WTC11 (cell line): ENCODE data around the gene CABLES1. TPM values are rescaled to one million over a fixed set of nuclear protein-coding genes. Genes with fewer than 3 reads are reported as not detected.

Source experiments
- ATAC-seq: fragments of 200-7000 bp; cut with Tn5 transposase; 2 replicates; pipeline ENCODE4 v1.10.0; 2021; ENCODE audit warnings: mild to moderate bottlenecking, moderate library complexity
- CTCF ChIA-PET: fragments of 300-600 bp; sonication (Branson Sonifier 250); formaldehyde crosslinking; loops from one replicate; lab custom pipeline; 2021; ENCODE audit warnings: antibody characterized with exemption; lab: Charles Lee
- POLR2A ChIA-PET: fragments of 350-600 bp; sonication (Branson Sonifier 250); formaldehyde crosslinking; loops from one replicate; lab custom pipeline; 2021; ENCODE audit warnings: antibody characterized with exemption; lab: Charles Lee
- DNase-seq: peaks from one replicate; pipeline ENCODE4 v3.0.0; 2021; ENCODE audit warnings: low spot score
- H3K27ac Mint-ChIP-seq: 2 replicates; pipeline ENCODE4 v1.8.0; 2021; ENCODE audit warnings: mixed read lengths
- H3K27me3 Mint-ChIP-seq: 2 replicates; pipeline ENCODE4 v1.8.0; 2021; ENCODE audit warnings: low read depth, mild to moderate bottlenecking, moderate library complexity, mixed read lengths
- H3K36me3 Mint-ChIP-seq: 2 replicates; pipeline ENCODE4 v1.8.0; 2021; ENCODE audit warnings: mixed read lengths
- H3K4me1 Mint-ChIP-seq: 2 replicates; pipeline ENCODE4 v1.8.0; 2022; ENCODE audit warnings: mixed read lengths
- H3K4me3 Mint-ChIP-seq: 2 replicates; pipeline ENCODE4 v1.8.0; 2021; ENCODE audit warnings: mild to moderate bottlenecking, moderate library complexity, mixed read lengths
- H3K9me3 Mint-ChIP-seq: 2 replicates; pipeline ENCODE4 v1.8.0; 2021; ENCODE audit warnings: mixed read lengths
- CREB1 ChIP-seq: sonication (generic); formaldehyde crosslinking; IDR thresholded peaks from 2 replicates; pipeline ENCODE4 v1.8.0; 2023; ENCODE audit warnings: mild to moderate bottlenecking, missing genetic modification reagents
- ELF4 ChIP-seq: sonication (generic); formaldehyde crosslinking; IDR thresholded peaks from 2 replicates; pipeline ENCODE4 v1.8.1; 2022; ENCODE audit warnings: low read depth, mild to moderate bottlenecking, moderate library complexity, missing genetic modification reagents
- FOXJ3 ChIP-seq: sonication (generic); formaldehyde crosslinking; IDR thresholded peaks from 2 replicates; pipeline ENCODE4 v1.9.0; 2021; ENCODE audit warnings: missing genetic modification reagents, mild to moderate bottlenecking, borderline replicate concordance
- GRHL2 ChIP-seq: fragments of 250-450 bp; sonication (Bioruptor Pico); IDR thresholded peaks from 2 replicates; pipeline ENCODE4 v1.8.0; 2022; ENCODE audit warnings: mild to moderate bottlenecking, moderate library complexity; ENCODE audit not compliant: insufficient replicate concordance, severe bottlenecking
- GTF2I ChIP-seq: fragments of 250-450 bp; sonication (Bioruptor Pico); conservative IDR thresholded peaks from 2 replicates; pipeline ENCODE4 v1.4.0; 2021; ENCODE audit warnings: mild to moderate bottlenecking
- KAT7 ChIP-seq: sonication (generic); formaldehyde crosslinking; IDR thresholded peaks from 2 replicates; pipeline ENCODE4 v1.8.1; 2023; ENCODE audit warnings: missing genetic modification reagents, mild to moderate bottlenecking, borderline replicate concordance
- NR1H2 ChIP-seq: sonication (generic); formaldehyde crosslinking; IDR thresholded peaks from 2 replicates; pipeline ENCODE4 v1.9.0; 2021; ENCODE audit warnings: mild to moderate bottlenecking, moderate library complexity, missing genetic modification reagents
- NR3C1 ChIP-seq: sonication (generic); formaldehyde crosslinking; conservative IDR thresholded peaks from 2 replicates; pipeline ENCODE4 v1.8.1; 2023; ENCODE audit warnings: low read depth, mild to moderate bottlenecking, missing genetic modification reagents
- SP1 ChIP-seq: sonication (generic); formaldehyde crosslinking; conservative IDR thresholded peaks from 2 replicates; pipeline ENCODE4 v1.8.1; 2022; ENCODE audit warnings: missing genetic modification reagents
- TP53 ChIP-seq: sonication (generic); formaldehyde crosslinking; IDR thresholded peaks from 2 replicates; pipeline ENCODE4 v1.8.1; 2023; ENCODE audit warnings: mild to moderate bottlenecking, missing genetic modification reagents
- ZNF263 ChIP-seq: sonication (generic); formaldehyde crosslinking; IDR thresholded peaks from 2 replicates; pipeline ENCODE4 v1.8.1; 2022; ENCODE audit warnings: low read depth, mild to moderate bottlenecking, moderate library complexity, missing genetic modification reagents
- ZNF317 ChIP-seq: sonication (generic); formaldehyde crosslinking; IDR thresholded peaks from 2 replicates; pipeline ENCODE4 v1.8.1; 2023; ENCODE audit warnings: low read depth, mild to moderate bottlenecking, moderate library complexity, missing genetic modification reagents, borderline replicate concordance
- ZNF423 ChIP-seq: fragments of 250-450 bp; sonication (Bioruptor Pico); IDR thresholded peaks from 2 replicates; pipeline ENCODE4 v2.1.2; 2022; ENCODE audit warnings: mild to moderate bottlenecking, moderate library complexity
- total RNA-seq: library from RNA; stranded (reverse); gene quantifications from 3 replicates; pipeline ENCODE4 v1.2.3, GENCODE V29; 2021
- TF ChIP-seq, protein P1 (sequence below): fragments of 250-450 bp; sonication (Bioruptor Pico); IDR thresholded peaks from 2 replicates; pipeline ENCODE4 v1.9.0; 2021; ENCODE audit warnings: mild to moderate bottlenecking, borderline replicate concordance
- TF ChIP-seq, protein P2 (sequence below): sonication (generic); formaldehyde crosslinking; IDR thresholded peaks from 2 replicates; pipeline ENCODE4 v1.8.1; 2022; ENCODE audit warnings: low read depth, missing genetic modification reagents, borderline replicate concordance
- TF ChIP-seq, protein P3 (sequence below): sonication (generic); formaldehyde crosslinking; IDR thresholded peaks from 2 replicates; pipeline ENCODE4 v1.8.0; 2023; ENCODE audit warnings: missing genetic modification reagents
- TF ChIP-seq, protein P4 (sequence below): fragments of 250-450 bp; sonication (Bioruptor Pico); conservative IDR thresholded peaks from 2 replicates; pipeline ENCODE4 v1.9.0; 2021; ENCODE audit warnings: mild to moderate bottlenecking
- TF ChIP-seq, protein P5 (sequence below): sonication (generic); formaldehyde crosslinking; IDR thresholded peaks from 2 replicates; pipeline ENCODE4 v1.8.0; 2023; ENCODE audit warnings: mild to moderate bottlenecking, missing genetic modification reagents
- TF ChIP-seq, protein P6 (sequence below): sonication (generic); formaldehyde crosslinking; IDR thresholded peaks from 2 replicates; pipeline ENCODE4 v1.8.0; 2022; ENCODE audit warnings: mild to moderate bottlenecking, missing genetic modification reagents

Gene CABLES1
- total RNA-seq, 1 experiment from 2014 or later: 17.0 TPM

DNA sequence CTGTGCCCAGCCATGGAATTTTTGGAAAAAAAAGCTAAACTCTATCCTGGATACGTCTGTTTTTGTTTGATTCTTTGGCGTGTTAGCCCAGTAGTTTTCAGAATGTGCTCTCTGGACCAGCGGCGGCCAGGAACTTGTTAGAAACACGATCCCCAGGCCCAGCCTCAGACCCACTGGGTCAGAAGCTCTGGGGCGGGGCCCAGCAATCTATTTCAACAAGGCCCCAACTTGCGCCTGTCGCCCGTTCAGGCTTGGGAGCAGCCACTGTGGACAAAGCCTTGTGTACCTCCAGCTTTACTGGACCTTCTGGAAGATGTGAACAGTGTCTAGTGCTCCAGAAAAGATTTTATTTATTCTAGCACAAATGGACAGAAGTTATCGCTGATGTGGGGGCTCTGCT is 14.3 kb downstream of the CABLES1 start:
- no peaks in the 10 kb centered on the region for H3K9me3 Mint-ChIP-seq
- H3K4me1 Mint-ChIP-seq: peaks cover 32% of the 10 kb centered on the region
- H3K27me3 Mint-ChIP-seq: no peaks in the 10 kb centered on the region
- DNase-seq (no peak), ATAC-seq (no peak; the same call in 1 of the 2 replicates)
- ChIA-PET CTCF (interaction anchor here (0.7 to 1.0 kb wide), 2 partner anchors 58 to 59 kb away, joined by 3 to 4 read pairs; no protein-coding TSS in a partner anchor), POLR2A (no interaction called here)
- H3K4me3 Mint-ChIP-seq: no peak overlapping the region
- TF ChIP-seq, protein P1, sequence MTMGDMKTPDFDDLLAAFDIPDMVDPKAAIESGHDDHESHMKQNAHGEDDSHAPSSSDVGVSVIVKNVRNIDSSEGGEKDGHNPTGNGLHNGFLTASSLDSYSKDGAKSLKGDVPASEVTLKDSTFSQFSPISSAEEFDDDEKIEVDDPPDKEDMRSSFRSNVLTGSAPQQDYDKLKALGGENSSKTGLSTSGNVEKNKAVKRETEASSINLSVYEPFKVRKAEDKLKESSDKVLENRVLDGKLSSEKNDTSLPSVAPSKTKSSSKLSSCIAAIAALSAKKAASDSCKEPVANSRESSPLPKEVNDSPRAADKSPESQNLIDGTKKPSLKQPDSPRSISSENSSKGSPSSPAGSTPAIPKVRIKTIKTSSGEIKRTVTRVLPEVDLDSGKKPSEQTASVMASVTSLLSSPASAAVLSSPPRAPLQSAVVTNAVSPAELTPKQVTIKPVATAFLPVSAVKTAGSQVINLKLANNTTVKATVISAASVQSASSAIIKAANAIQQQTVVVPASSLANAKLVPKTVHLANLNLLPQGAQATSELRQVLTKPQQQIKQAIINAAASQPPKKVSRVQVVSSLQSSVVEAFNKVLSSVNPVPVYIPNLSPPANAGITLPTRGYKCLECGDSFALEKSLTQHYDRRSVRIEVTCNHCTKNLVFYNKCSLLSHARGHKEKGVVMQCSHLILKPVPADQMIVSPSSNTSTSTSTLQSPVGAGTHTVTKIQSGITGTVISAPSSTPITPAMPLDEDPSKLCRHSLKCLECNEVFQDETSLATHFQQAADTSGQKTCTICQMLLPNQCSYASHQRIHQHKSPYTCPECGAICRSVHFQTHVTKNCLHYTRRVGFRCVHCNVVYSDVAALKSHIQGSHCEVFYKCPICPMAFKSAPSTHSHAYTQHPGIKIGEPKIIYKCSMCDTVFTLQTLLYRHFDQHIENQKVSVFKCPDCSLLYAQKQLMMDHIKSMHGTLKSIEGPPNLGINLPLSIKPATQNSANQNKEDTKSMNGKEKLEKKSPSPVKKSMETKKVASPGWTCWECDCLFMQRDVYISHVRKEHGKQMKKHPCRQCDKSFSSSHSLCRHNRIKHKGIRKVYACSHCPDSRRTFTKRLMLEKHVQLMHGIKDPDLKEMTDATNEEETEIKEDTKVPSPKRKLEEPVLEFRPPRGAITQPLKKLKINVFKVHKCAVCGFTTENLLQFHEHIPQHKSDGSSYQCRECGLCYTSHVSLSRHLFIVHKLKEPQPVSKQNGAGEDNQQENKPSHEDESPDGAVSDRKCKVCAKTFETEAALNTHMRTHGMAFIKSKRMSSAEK (CRISPR knock-in tag): no peak
- TF ChIP-seq SP1 (CRISPR knock-in tag) (no peak), NR3C1 (CRISPR knock-in tag) (no peak), ZNF423 (CRISPR knock-in tag) (no peak), CREB1 (CRISPR knock-in tag) (no peak), FOXJ3 (no peak), ZNF263 (no peak), ZNF317 (no peak), NR1H2 (CRISPR knock-in tag) (no peak), TP53 (no peak), KAT7 (no peak), GTF2I (CRISPR knock-in tag) (no peak), GRHL2 (CRISPR knock-in tag) (no peak), ELF4 (CRISPR knock-in tag) (no peak)
- TF ChIP-seq, protein P2, sequence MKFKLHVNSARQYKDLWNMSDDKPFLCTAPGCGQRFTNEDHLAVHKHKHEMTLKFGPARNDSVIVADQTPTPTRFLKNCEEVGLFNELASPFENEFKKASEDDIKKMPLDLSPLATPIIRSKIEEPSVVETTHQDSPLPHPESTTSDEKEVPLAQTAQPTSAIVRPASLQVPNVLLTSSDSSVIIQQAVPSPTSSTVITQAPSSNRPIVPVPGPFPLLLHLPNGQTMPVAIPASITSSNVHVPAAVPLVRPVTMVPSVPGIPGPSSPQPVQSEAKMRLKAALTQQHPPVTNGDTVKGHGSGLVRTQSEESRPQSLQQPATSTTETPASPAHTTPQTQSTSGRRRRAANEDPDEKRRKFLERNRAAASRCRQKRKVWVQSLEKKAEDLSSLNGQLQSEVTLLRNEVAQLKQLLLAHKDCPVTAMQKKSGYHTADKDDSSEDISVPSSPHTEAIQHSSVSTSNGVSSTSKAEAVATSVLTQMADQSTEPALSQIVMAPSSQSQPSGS (CRISPR knock-in tag): no peak
- TF ChIP-seq, protein P3, sequence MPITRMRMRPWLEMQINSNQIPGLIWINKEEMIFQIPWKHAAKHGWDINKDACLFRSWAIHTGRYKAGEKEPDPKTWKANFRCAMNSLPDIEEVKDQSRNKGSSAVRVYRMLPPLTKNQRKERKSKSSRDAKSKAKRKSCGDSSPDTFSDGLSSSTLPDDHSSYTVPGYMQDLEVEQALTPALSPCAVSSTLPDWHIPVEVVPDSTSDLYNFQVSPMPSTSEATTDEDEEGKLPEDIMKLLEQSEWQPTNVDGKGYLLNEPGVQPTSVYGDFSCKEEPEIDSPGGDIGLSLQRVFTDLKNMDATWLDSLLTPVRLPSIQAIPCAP: no peak
- TF ChIP-seq, protein P4, sequence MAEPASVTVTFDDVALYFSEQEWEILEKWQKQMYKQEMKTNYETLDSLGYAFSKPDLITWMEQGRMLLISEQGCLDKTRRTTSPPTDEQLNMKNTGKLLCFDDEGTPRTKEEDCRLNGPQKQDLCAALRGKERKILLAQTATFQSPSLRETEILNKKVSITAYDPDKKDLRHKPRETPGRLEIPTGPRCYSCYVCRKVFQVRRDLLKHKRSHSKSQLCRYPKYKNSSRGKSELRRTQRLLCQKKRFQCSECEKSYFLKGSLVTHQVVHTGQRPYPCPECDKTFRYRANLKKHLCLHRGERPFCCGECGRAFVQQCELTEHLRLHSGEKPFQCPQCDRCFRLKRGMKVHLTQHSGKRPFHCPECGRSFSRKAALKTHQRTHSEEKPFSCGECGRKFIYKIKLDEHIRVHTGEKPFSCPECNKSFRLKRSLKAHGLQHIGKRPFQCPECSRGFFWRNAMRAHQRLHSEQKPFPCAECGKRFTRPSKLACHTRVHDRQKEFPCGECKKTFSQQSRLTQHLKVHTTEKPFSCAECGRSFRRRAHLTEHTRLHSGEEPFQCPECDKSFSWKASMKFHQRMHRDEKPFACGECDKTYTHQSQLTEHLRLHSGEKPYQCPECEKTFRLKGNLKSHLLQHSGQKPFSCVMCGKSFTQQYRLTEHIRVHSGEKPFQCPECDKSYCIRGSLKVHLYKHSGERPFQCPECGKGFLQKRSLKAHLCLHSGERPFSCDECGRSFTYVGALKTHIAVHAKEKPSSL (CRISPR knock-in tag): no peak
- TF ChIP-seq, protein P5, sequence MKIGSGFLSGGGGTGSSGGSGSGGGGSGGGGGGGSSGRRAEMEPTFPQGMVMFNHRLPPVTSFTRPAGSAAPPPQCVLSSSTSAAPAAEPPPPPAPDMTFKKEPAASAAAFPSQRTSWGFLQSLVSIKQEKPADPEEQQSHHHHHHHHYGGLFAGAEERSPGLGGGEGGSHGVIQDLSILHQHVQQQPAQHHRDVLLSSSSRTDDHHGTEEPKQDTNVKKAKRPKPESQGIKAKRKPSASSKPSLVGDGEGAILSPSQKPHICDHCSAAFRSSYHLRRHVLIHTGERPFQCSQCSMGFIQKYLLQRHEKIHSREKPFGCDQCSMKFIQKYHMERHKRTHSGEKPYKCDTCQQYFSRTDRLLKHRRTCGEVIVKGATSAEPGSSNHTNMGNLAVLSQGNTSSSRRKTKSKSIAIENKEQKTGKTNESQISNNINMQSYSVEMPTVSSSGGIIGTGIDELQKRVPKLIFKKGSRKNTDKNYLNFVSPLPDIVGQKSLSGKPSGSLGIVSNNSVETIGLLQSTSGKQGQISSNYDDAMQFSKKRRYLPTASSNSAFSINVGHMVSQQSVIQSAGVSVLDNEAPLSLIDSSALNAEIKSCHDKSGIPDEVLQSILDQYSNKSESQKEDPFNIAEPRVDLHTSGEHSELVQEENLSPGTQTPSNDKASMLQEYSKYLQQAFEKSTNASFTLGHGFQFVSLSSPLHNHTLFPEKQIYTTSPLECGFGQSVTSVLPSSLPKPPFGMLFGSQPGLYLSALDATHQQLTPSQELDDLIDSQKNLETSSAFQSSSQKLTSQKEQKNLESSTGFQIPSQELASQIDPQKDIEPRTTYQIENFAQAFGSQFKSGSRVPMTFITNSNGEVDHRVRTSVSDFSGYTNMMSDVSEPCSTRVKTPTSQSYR: no peak
- TF ChIP-seq, protein P6, sequence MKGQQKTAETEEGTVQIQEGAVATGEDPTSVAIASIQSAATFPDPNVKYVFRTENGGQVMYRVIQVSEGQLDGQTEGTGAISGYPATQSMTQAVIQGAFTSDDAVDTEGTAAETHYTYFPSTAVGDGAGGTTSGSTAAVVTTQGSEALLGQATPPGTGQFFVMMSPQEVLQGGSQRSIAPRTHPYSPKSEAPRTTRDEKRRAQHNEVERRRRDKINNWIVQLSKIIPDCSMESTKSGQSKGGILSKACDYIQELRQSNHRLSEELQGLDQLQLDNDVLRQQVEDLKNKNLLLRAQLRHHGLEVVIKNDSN: no peak
- no peaks in the 10 kb centered on the region for H3K36me3 Mint-ChIP-seq
- H3K27ac Mint-ChIP-seq: no peak overlapping the region
